Measurements from ENCODE around the gene SOX13.
"Not testable (repeated sequence)": the region's sequence is repeated elsewhere in the genome, so short reads cannot be mapped to it uniquely, and the experiment has no call there.

SOX13 gene

DNA sequence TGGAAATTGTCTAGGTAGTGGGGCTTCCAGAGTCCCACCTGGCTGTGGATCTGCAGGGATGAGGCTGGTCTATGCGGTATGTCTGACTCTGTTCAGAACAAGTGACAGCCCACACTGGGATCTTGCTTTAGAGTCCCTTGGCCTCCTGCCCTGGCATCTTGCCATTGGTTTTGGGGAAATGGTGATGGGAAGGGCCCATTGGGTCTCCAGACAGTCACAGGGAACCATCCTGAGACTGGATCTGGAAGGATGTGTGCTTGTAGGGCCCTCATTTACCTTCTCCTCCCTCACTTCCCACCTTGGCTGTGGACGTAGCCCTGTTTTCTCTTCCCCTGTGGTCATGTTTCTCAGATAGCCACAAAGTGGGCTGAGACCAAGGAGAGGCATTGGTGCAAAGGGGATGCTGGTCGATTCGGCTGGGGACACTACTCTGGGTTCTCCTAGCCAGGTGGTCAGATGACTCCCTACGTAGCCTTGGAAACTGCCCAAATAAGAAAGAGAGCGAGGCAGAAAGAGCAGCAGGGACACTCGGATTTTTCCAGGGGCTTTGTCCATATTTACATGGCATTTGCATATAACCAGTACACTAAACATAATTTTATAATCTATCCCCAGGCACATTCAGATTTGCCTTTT is 15.1 kb downstream of the SOX13 start:
- no peak for DNase-seq

GRCh38 chr1:204088596-204088995 is 15.7 kb downstream of the SOX13 start:
- no peak for DNase-seq

- DNase-seq, result no peak
These were observed 16.3 kb downstream of the SOX13 start for GRCh38 chr1:204089044-204089751.

DNA sequence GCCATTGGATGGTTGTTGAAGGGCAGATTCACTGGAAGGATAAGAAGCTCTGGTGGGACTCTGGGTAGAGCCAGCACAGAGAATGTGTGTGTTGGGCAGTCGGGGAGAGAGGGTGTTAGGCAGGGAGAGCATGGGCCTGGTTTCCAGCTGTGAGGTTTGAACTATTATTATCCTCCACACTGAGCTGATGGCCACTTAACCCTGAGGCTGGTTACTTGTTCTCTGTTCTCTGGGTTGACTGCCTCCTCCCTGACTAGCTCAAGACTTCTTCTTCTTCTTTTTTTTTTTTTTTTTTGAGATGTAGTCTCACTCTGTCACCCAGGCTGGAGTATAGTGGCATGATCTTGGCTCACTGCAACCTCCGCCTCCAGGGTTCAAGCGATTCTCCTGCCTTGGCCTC is 17.2 kb downstream of the SOX13 start:
- DNase-seq, result not testable (repeated sequence)

GRCh38 chr1:204091066-204091465 is 18.2 kb downstream of the SOX13 start:
- DNase-seq, result no peak

DNA sequence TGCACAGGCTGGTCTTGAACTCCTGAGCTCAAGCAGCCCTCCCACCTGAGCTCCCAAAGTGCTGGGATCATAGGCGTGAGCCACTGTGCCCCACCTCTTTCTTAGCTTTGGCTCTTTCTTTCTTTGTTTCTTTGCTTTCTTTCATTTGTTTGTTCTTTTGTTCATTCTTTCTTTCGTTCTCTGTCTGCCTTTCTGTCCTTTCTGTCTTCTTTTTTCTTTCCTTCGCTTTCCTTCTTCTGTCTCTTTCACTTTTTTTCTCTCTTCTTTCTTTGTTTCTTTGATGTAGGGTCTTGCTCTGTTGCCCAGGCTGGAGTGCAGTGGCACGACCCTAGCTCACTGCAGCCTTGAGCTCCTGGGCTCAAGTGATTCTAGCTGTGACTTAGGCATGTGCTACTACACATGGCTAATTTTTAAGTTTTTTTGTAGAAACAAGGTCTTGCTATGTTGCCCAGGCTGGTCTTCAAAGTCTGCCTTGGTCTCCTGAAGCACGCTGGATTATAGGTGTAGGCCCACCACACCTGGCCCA is 18.9 kb downstream of the SOX13 start:
- DNase-seq, result no peak

DNA sequence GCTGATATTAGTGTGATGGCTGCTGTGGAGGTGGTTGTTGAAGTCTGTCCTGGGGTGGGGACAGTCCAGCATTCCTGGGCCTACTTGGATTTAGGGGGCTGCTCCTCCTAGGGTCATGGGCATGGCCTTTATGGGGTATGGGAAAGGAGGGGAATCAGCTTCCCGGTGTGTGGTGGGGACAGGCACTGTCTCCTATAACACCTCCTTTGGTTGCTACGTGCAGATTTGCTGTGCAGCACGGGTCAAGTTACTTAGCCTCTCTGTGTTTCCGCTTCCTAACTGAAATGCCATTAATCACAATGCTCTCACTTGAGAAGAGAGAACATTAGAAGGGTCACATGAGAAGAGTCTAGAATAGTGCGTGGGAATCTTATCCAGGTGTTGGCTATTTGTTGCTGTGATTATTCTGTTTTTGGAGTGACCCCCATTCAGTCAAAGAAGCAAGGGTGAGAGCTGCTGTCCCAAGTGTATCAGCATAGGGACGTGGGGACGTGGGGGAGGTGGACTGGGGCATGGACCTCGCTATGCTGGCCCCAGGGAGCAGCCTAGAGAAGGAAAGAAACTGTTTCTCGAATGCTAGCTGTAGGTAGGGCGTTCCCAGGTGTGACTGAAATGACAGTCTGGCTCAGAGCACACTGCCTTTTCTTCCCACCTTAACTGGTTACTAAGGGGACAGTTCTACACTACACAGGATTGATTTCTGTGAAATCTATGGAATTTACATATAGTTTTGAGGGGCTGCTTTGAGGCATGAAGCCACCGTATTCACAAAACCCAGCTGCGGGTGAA is 19.9 kb downstream of the SOX13 start:
- no peak for DNase-seq

DNA sequence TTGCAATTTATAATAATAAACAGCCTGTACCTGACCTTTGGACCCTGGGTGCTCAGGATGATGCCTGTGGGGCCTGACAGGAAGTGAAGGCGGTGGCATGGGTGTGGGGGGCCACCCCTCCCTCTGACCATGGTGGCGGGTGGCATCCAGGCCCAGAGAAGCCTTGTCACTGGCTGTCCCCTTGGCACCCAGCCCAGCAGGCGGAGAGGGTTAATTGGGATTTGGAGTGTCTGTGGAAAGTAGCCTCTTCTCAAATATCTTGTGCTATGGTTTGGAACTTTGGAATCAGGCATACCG is 20.5 kb downstream of the SOX13 start:
- no peak for DNase-seq

GRCh38 chr1:204093781-204094180 is 20.9 kb downstream of the SOX13 start:
- DNase-seq, result no peak

DNA sequence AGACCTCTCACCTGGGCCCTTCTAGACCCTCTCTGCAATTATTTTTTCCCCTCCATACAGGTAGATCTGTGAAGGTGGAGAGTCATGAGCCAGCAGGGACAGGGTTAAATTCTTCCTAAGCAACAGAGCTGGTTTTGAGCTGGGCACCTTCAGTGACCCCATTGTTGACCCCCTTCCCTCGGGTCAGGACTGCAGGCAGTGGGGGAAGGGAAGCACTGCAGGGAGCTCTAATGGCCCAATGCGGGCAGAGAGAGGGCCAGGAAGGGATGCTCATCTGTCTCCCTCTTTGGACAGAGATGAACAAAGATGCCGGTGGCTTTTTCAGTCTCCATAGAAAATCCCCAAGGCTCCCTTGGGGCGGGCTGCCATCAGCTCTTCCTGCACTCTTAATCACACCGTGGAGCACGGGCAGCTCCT is 21.4 kb downstream of the SOX13 start:
- no peak for DNase-seq

- no peak for DNase-seq
These were observed 22.1 kb downstream of the SOX13 start for GRCh38 chr1:204094856-204095634.

DNA sequence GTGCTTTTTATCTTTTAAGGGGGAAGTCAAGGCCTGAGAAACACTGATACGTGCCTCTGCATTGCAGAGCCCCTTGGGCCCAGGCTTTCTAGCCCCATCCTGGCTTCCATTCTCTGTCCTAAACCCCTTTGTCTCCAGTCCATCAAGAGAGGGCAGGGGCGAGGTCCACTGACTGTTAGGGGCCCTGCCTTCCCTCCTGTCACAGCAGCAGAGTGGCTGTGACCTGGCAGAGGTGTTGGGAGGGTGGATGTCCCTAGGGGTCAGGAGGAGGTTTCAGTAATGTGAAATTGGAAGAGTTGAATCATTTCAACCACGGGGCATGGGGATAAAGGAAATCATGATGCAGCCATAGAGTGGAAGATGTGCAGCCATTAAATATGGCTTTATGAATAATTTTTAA is 24.0 kb downstream of the SOX13 start:
- DNase-seq, result no peak

GRCh38 chr1:204098683-204099082 is 25.8 kb downstream of the SOX13 start:
- DNase-seq, result no peak

- not testable (repeated sequence) for DNase-seq
These were observed 26.8 kb downstream of the SOX13 start for GRCh38 chr1:204099754-204100153.

GRCh38 chr1:204102029-204102611 is 29.2 kb downstream of the SOX13 start:
- peak; percentile 30 for DNase-seq

- DNase-seq, result peak; percentile 28
These were observed 30.0 kb downstream of the SOX13 start for GRCh38 chr1:204102739-204103430.

DNA sequence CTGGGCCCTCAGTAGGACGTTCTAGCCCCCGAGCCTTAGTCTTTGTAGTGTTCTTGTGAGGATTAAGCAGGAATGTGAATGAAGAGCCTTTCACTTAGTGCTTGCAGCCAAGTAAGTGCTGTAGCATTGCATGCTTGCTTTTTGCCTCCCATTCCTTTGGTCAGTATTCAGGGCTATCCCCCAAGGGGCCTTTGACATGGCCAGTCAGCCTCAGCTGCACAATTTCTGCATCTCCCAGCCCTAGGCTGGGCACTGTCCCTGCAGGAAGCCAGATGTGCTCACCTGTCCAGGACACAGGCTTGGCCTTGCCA is 30.5 kb downstream of the SOX13 start:
- DNase-seq, result no peak

DNA sequence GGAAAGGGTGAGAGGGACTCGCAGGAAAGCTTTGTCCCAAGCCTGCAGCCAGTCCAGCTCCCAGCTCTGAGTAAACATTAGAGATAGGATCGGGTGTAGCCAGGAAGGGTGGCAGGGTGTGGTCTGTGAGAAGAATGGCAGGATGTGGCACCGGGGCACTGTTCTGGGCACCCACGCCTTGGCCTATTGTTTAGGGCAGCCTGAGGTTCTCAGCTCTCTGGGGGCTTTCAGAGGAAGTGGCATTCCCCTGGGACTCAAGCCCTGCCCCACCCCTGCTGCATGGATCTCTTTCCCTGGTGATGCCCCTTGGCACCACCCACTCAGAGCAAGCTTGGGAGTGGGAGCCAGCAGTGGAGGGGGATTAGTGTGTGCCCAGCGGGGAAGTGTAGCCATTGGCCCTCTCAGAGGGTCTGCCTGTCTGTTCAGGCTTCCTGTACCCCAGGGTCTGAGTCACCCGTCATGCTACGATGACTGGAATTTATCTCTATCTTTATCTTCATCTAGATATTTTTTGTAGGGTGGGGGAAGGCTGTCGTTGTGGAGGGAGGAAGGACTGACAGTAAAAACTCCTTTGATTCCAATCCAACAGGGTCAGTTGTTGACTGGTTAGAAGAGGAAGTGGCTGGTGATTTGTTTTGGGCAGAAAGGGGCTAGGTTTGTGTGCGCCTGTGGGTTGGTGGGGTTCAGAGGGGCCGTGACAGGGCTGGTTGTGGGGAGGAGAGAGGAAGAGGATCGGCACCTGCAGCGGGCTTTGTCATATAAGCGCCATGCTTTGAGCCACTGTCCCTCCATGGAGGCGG is 31.6 kb downstream of the SOX13 start:
- peak; percentile 44 for DNase-seq

- no peak for DNase-seq
These were observed 32.2 kb downstream of the SOX13 start for GRCh38 chr1:204105131-204105515.

- DNase-seq, result no peak
These were observed 33.9 kb downstream of the SOX13 start for GRCh38 chr1:204106825-204107224.

- DNase-seq, result no peak
These were observed 35.0 kb downstream of the SOX13 start for GRCh38 chr1:204107892-204108291.

Measured in activated CD4-positive, alpha-beta T cell treated with anti-CD3 and anti-CD28 coated beads, Interleukin-10, Interleukin-2, amounts not matched to agents 100 ng/mL and 50 ng/mL, durations not matched to agents 16 hours and 8 hours (primary cell).